C4-2B (cell line): ENCODE data around the gene NUMB.

Experiments
- H3K27ac ChIP-seq: fragments of 450-650 bp; 2 replicates; pipeline ENCODE4 v1.5.1; 2017
- ZFX ChIP-seq: fragments of 450-650 bp; IDR thresholded peaks from 2 replicates; pipeline ENCODE4 v1.6.1; 2017
- TF ChIP-seq, protein P1 (sequence below): fragments of 450-650 bp; conservative IDR thresholded peaks from 2 replicates; pipeline ENCODE4 v1.5.1; 2017; ENCODE audit warnings: mild to moderate bottlenecking

NUMB gene

GRCh38 chr14:73237786-73238423, 220.4 kb downstream of the NUMB start:
- no peak for TF ChIP-seq ZFX
- TF ChIP-seq, protein P1, sequence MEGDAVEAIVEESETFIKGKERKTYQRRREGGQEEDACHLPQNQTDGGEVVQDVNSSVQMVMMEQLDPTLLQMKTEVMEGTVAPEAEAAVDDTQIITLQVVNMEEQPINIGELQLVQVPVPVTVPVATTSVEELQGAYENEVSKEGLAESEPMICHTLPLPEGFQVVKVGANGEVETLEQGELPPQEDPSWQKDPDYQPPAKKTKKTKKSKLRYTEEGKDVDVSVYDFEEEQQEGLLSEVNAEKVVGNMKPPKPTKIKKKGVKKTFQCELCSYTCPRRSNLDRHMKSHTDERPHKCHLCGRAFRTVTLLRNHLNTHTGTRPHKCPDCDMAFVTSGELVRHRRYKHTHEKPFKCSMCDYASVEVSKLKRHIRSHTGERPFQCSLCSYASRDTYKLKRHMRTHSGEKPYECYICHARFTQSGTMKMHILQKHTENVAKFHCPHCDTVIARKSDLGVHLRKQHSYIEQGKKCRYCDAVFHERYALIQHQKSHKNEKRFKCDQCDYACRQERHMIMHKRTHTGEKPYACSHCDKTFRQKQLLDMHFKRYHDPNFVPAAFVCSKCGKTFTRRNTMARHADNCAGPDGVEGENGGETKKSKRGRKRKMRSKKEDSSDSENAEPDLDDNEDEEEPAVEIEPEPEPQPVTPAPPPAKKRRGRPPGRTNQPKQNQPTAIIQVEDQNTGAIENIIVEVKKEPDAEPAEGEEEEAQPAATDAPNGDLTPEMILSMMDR, result no peak
- H3K27ac ChIP-seq, result no peak overlapping the region

GRCh38 chr14:73237219-73237785, 221.0 kb downstream of the NUMB start, which contains the start of gene PAPLN:
Gene PAPLN (plus strand): TSS chr14:73237506. CDS start chr14:73239779, 2,273 bp downstream.
- no peak for TF ChIP-seq ZFX
- TF ChIP-seq, protein P1, result no peak
- no peak within 1 kb of the TSS for H3K27ac ChIP-seq

DNA sequence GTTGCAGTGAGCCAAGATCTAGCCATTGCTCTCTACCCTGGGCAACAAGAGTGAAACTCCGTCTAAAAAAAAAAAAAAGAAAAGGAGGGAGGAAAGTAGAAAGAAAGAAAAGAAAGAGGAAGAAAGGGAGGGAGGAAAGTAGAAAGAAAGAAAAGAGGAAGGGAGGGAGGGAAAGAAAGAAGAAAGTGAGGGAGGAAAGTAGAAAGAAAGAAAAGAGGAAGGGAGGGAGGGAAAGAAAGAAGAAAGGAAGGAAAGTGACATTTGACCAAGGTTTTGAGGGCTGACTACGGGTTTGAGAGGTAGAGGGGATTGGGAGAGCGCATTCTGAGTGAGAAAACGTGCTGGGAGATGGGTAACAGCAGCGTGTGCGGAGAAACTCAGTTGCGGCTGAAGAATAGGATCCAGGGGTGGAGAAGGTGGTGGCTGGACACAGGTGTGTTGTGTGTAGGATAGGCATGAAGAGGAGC, 221.6 kb downstream of the NUMB start:
- TF ChIP-seq, protein P1, result no peak
- TF ChIP-seq ZFX, result no peak

DNA sequence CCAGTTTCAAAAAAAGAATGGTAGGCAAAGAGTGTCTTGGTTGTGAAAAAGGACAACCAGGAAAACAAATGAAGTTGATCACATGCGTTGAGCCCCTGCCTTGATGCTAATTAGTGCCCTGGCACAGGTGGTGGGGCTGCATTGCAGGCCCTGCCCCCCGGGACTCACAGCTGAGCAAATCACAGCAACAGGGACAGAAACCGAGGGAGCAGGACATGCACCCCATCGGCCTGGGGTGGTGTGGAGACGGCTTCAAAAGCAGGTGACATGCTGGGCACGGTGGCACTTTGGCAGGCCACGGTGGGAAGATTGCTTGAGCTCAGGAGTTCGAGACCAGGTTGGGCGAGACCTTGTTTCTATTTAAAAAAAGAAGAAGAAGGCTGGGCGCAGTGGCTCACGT, 222.2 kb downstream of the NUMB start:
- TF ChIP-seq, protein P1, result no peak
- no peak overlapping the region for H3K27ac ChIP-seq

More for the DNA sequence above, 221.6 kb downstream of the NUMB start:
- no peak overlapping the region for H3K27ac ChIP-seq

- no peak overlapping the region for H3K27ac ChIP-seq
- no peak for TF ChIP-seq ZFX
- TF ChIP-seq, protein P1, result no peak
Observed at GRCh38 chr14:73235531-73236155, 222.7 kb downstream of the NUMB start.

DNA sequence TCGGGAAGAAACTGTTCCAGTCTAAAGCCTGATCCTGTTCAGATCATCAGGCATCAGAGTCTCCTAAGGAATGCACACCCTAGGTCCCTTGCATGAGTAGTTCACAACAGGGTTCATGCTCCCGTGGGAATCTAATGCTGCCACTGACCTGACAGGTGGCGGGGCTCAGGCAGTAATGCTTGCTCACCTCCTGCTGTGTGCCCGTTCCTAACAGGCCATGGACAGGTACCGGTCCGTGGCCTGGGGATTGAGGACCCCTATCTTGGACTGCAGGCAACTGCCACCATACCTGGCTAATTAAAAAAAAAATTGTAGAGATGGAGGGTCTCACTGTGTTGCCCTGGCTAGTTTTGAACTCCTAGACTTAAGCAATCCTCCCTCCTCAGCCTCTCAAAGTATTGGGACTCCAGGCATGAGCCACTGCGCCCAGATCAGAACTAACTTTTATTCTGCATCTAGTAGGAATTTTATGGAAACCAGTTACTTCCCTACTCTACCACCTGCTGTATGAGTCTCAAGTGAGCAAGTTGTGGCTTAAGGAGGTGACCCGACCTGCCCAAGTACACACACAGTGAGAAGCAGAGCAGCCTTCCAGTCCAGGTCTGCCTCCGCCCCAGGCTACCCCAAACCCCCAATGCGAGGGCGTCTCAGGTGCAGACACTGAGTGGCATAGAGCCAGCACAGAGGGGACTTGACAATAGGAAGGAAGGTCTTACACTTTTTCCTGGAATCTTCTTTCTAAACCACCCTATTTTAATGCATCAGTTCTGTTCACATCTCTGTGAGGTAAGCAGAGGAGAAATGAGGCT, 223.6 kb downstream of the NUMB start:
- H3K27ac ChIP-seq, result no peak overlapping the region
- TF ChIP-seq ZFX, result no peak
- TF ChIP-seq, protein P1, result no peak
